ENCODE data around the gene PNN. TPM values are rescaled to one million over a fixed set of nuclear protein-coding genes. Genes with fewer than 3 reads are reported as not detected.
"Not testable (repeated sequence)": the region's sequence is repeated elsewhere in the genome, so short reads cannot be mapped to it uniquely, and the experiment has no call there.

The PNN gene
- total and polyA plus RNA-seq, 2 of the 8 experiments (the other 6 are each of a cell fraction or from before 2014, with no cell fraction given) = 27.5 to 121 TPM

- TF ChIP-seq ASH2L (IDR thresholded peaks at IDR 0.05; ENCODE audit: low read length) = no peak
- no peak for TF ChIP-seq TBP (IDR thresholded peaks at IDR 0.05; ENCODE audit: low read depth, low read length)
- TF ChIP-seq RBBP5 (IDR thresholded peaks at IDR 0.05; ENCODE audit: borderline replicate concordance, low read depth, low read length) = no peak
Measured at GRCh38 chr14:39140170-39140569, 34.9 kb upstream of the PNN start (continued).

- H3K23ac ChIP-seq (ENCODE audit: insufficient read length); H2BK5ac ChIP-seq (ENCODE audit: low read depth, low read length); H4K8ac ChIP-seq (ENCODE audit: extremely low read depth, insufficient read depth, low read length); CTCF ChIA-PET (ENCODE audit: partially characterized antibody); H4K91ac ChIP-seq (replicated peaks; ENCODE audit: insufficient read length, low read length); H2AK5ac ChIP-seq (ENCODE audit: low read depth, low read length); H3K56ac ChIP-seq (replicated peaks; ENCODE audit: insufficient read length, low read depth, low read length); H2BK12ac ChIP-seq (ENCODE audit: low read depth, low read length); H3K14ac ChIP-seq (ENCODE audit: insufficient read length); H3K9ac ChIP-seq (replicated peaks in 1 of 4; ENCODE audit: extremely low read depth in 1 of 4, low read depth in 3 of 4, low read length in 3 of 4); H2BK20ac ChIP-seq (ENCODE audit: low read length); H3K79me2 ChIP-seq (ENCODE audit: control insufficient read depth in 1 of 2, insufficient read depth in 2 of 2, low read length in 2 of 2); H4K20me1 ChIP-seq (replicated peaks in 1 of 2; ENCODE audit: control insufficient read depth in 1 of 2, insufficient read depth in 2 of 2, low read length in 2 of 2); H3K4me1 ChIP-seq (replicated peaks in 1 of 4; ENCODE audit: control insufficient read depth in 3 of 4, insufficient read depth in 4 of 4, low read length in 3 of 4); H3K27ac ChIP-seq (ENCODE audit: low read depth, low read length); H3K4me2 ChIP-seq (ENCODE audit: insufficient read depth in 1 of 2, low read depth in 2 of 2, low read length in 2 of 2); H3K79me1 ChIP-seq (ENCODE audit: low read depth, low read length); H3K27me3 ChIP-seq (replicated peaks in 1 of 4; ENCODE audit: control insufficient read depth in 3 of 4, extremely low read depth in 1 of 4, insufficient read depth in 3 of 4, low read length in 3 of 4); H2BK120ac ChIP-seq (replicated peaks; ENCODE audit: low read depth, low read length); FAIRE-seq; H3K18ac ChIP-seq (ENCODE audit: extremely low read depth, low read length); H3K4ac ChIP-seq (replicated peaks; ENCODE audit: insufficient read length, low read depth, low read length); H3K4me3 ChIP-seq (ENCODE audit: extremely low read depth in 1 of 4, insufficient read depth in 2 of 4, low read depth in 3 of 4, low read length in 4 of 4); H2AFZ ChIP-seq (ENCODE audit: low read length); H2BK15ac ChIP-seq (ENCODE audit: low read length); H3K23me2 ChIP-seq (ENCODE audit: low read depth, low read length); DNase-seq (ENCODE audit: low read depth in 1 of 2, low spot score in 2 of 2); H4K5ac ChIP-seq (ENCODE audit: insufficient read length, low read depth, low read length): not testable (repeated sequence)
- H3K36me3 ChIP-seq (ENCODE audit: control insufficient read depth in 2 of 4, insufficient read depth in 4 of 4, low read length in 3 of 4) = peaks cover 0 to 16% (median 8%) of the 10 kb centered on the region in 4 experiments; a peak in 3 of 8 replicates
- POLR2A ChIA-PET (ENCODE audit: partially characterized antibody) = interaction anchor here (0.6 to 1.8 kb wide), 2 partner anchors 9 to 640 kb away, joined by 4 read pairs; no protein-coding TSS in a partner anchor
- H3K9me3 ChIP-seq (ENCODE audit: insufficient read depth in 2 of 2, low read depth in 1 of 2, low read length in 1 of 2) = peaks cover 12% of the 10 kb centered on the region in 2 experiments
- WGBS, 2 experiments (ENCODE audit: extremely low coverage in 1 of 2, insufficient coverage in 1 of 2, insufficient read length in 1 of 2, insufficient replicate concordance in 2 of 2, low coverage in 1 of 2, low lambda C conversion rate in 2 of 2, missing lambda C conversion rate in 1 of 2) = 100% methylated on average over 1 of the region's 1 CpG; no CpG with 5 or more reads in 1 of the 2 experiments
Measured at GRCh38 chr14:39141623-39142022, 33.4 kb upstream of the PNN start.
